Activated CD4-positive, alpha-beta T cell treated with anti-CD3 and anti-CD28 coated beads, Interleukin-2, amount 50 U/mL, for 16 hours (primary cell): ENCODE data around the gene HDAC10.

Experiments
- DNase-seq: peaks from one replicate; pipeline ENCODE4 v3.0.0-alpha.2; 2020

Gene HDAC10

DNA sequence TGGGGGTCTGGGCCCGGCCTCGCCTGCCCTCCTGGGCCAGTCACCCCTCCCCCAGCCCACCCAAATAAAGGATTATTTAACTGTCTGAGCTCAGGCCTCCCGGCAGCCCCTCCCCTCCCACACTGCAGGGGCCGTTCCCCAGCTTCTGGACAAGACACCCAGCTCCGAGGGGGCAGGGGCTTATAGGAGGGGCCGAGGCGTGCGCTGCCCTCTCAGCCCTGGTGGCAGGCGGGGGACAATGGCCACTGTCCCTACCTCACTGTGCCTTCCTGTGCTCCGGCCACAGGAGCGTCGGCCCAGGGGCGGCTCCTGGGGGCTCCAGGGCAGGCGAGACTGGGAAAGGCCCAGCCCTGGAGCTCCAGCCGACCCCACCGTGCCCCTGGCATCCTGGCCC is 52.4 kb downstream of the HDAC10 start:
- DNase-seq = no peak

DNA sequence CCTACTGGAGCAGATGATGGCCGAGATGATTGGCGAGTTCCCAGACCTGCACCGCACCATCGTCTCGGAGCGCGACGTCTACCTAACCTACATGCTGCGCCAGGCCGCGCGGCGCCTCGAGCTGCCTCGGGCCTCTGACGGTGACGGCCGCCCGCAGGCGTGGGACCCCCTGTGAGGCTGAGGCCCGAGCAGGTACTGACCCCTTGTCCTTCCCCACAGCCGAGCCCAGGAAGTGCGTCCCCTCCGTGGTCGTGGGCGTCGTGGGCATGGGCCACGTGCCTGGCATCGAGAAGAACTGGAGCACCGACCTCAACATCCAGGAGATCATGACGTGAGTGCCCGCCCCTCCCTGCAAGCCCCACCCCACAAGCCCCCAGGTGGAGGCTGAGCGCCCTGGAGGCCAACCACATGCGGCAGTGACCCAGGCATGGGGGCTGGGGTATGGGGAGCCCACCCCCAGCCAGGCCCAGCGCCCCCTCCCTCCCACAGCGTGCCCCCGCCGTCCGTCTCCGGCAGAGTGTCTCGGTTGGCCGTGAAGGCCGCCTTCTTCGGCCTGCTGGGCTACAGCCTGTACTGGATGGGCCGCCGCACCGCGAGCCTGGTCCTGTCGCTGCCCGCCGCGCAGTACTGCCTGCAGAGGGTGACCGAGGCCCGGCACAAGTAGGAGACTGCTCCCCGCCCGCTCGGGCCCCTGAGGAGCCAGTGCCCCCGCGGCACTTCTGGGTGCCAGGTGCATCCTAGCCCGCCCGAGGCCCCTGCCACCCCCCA is 53.0 kb downstream of the HDAC10 start:
- no peak for DNase-seq

DNA sequence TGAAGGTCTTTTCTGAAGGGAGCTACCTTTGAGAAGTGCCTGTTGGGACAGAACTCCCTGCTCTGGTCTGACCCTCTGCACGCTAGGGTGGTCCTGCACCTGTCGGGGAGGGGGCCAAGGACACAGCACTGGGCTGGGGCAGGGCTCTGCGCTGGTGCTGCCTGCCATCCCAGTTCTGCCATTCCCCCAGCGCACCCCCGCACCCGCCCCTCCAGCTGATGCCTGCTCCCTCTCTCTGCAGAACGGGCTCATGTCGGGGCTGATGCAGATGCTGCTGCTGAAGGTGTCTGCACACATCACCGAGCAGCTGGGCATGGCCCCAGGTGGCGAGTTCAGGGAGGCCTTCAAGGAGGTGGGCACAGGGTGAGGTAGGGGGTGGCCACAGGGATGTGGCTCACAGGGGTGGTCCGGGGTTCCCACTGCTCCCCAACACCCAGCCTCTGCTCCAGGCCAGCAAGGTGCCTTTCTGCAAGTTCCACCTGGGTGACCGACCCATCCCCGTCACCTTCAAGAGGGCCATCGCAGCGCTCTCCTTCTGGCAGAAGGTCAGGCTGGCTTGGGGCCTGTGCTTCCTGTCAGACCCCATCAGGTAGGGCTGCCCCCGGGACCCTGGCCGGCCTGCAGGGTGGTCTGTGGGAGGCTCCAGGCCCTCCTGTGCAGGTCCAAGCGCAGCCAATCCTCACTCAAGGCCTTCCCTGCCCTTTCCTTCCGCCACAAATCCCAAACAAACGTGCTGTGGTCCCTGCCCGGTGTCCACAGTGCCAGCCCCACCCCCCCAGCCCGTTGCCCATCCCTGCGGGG is 53.9 kb downstream of the HDAC10 start:
- no peak for DNase-seq

DNA sequence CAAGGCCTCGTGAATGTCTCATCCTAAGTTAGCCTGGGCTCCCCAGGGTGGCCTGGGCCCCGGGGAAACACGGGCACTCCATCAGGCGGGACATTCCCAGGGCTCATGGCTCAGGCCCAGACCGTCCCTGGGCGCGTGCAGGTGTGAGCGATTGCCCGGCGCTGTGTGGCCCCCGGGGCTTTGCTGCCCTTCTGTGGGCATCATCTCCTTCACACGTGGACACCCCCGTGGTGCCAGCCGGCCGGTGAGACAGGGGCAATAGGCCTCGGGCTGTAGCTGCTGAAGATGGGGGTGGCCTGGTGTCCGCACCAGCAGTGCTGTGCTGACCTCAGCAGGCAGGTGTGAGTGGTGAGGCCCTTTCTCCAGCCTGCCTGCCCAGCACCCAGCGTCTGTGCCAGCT is 54.8 kb downstream of the HDAC10 start:
- DNase-seq = no peak
